K562 (cell line): Measurements from ENCODE around the gene SLC4A3. TPM values are rescaled to one million over a fixed set of nuclear protein-coding genes. Genes with fewer than 3 reads are reported as not detected.

Experiments
- ARID3A ChIP-seq: IDR thresholded peaks from 2 replicates; pipeline ENCODE4 v1.6.1; 2012; ENCODE audit warnings: low read depth, low read length, improper control_type of control experiment, borderline replicate concordance
- FOXO4 ChIP-seq: fragments of 450-650 bp; formaldehyde crosslinking; IDR thresholded peaks from 2 replicates; pipeline ENCODE4 v1.4.0; 2020; ENCODE audit warnings: mild to moderate bottlenecking, moderate library complexity
- HINFP ChIP-seq: fragments of 450-650 bp; conservative IDR thresholded peaks from 2 replicates; pipeline ENCODE4 v1.6.1; 2016; ENCODE audit warnings: missing genetic modification characterization, low read depth, mild to moderate bottlenecking, control low read depth, missing compliant biosample characterization
- LARP7 ChIP-seq: fragments of 450-650 bp; IDR thresholded peaks from 2 replicates; pipeline ENCODE4 v1.6.1; 2016
- PCBP2 ChIP-seq: fragments of 200-400 bp; formaldehyde crosslinking; IDR thresholded peaks from 2 replicates; pipeline ENCODE4 v1.6.1; 2018; ENCODE audit warnings: low read length, low read depth, mild to moderate bottlenecking, moderate library complexity; ENCODE audit not compliant: poor library complexity, severe bottlenecking
- PTBP1 ChIP-seq: fragments of 200-400 bp; formaldehyde crosslinking; IDR thresholded peaks from 2 replicates; pipeline ENCODE4 v1.6.1; 2017; ENCODE audit warnings: low read depth, low read length
- PTRF ChIP-seq: fragments of 450-650 bp; IDR thresholded peaks from 2 replicates; pipeline ENCODE4 v1.6.1; 2016; ENCODE audit warnings: mild to moderate bottlenecking, missing genetic modification characterization, missing compliant biosample characterization
- SRSF1 ChIP-seq: fragments of 200-400 bp; formaldehyde crosslinking; IDR thresholded peaks from 2 replicates; pipeline ENCODE4 v1.6.1; 2017; ENCODE audit warnings: mild to moderate bottlenecking, low read depth, low read length, moderate library complexity
- YY1 ChIP-seq, 3 experiments: IDR thresholded peaks; 2 replicates each; pipeline ENCODE4 v1.6.1; 2011; ENCODE audit warnings: low read length in 2 of 3, mild to moderate bottlenecking in 2 of 3, moderate library complexity in 2 of 3, borderline replicate concordance in 1 of 3, control low read depth in 1 of 3, low read depth in 1 of 3; ENCODE audit not compliant: insufficient read depth in 3 of 3, insufficient replicate concordance in 2 of 3, control insufficient read depth in 1 of 3, insufficient read length in 1 of 3; ENCODE audit errors: extremely low read depth in 1 of 3
- ZNF217 ChIP-seq: sonication (generic); formaldehyde crosslinking; IDR thresholded peaks from 2 replicates; pipeline ENCODE4 v1.8.0; 2022; ENCODE audit warnings: mild to moderate bottlenecking, missing genetic modification reagents
- ZNF239 ChIP-seq: fragments of 250-450 bp; sonication (Bioruptor Pico); IDR thresholded peaks from 2 replicates; pipeline ENCODE4 v1.4.0; 2020; ENCODE audit warnings: mild to moderate bottlenecking
- polyA plus RNA-seq, 8 experiments: library from polyadenylated mRNA; depleted of rRNA in 4 of 8; stranded (reverse) in 5 of 8; unstranded in 3 of 8; fragments of >200 nt; fragmentation: Nextera tagmentation in 2 of 8; fragmentation: Illumina TruSeq in 1 of 8; extraction: Ambion mirVana in 2 of 8; extraction: Trizol in 1 of 8; gene quantifications; 2 replicates each; pipeline versions ENCODE4 v1.2.1 to v1.2.3, GENCODE V29; 2011 to 2014; ENCODE audit warnings: inconsistent platforms in 1 of 8, missing spikeins in 1 of 8
- total RNA-seq, 7 experiments: library from RNA; depleted of rRNA in 6 of 7; stranded (reverse); fragments of >200 nt in 6 of 7; fragmentation: Illumina TruSeq in 2 of 7; extraction: Trizol in 2 of 7; gene quantifications; 2 replicates each; pipeline versions ENCODE4 v1.2.1 to v1.2.3, GENCODE V29; 2011 to 2021; ENCODE audit warnings: low replicate concordance in 1 of 7

The SLC4A3 gene
- total and polyA plus RNA-seq, 9 of the 15 experiments (the other 6 are each of a cell fraction or from before 2014, with no cell fraction given), result 0.04 to 0.31 (median 0.16) TPM; not detected in 5

GRCh38 chr2:219687882-219688559 is 60.6 kb downstream of the SLC4A3 start (continued):
- TF ChIP-seq HINFP (tag) (peak; percentile 79), PTBP1 (no peak), ZNF217 (CRISPR knock-in tag) (no peak), PCBP2 (no peak), ARID3A (no peak), ZNF239 (CRISPR knock-in tag) (no peak), PTRF (peak; percentile 82), SRSF1 (no peak), YY1 (IDR thresholded peaks at IDR 0.05; ENCODE audit: borderline replicate concordance in 1 of 3, control insufficient read depth in 1 of 3, extremely low read depth in 1 of 3, insufficient read depth in 3 of 3, insufficient read length in 1 of 3, insufficient replicate concordance in 2 of 3, low read depth in 1 of 3, low read length in 2 of 3) (no peak), LARP7 (no peak), FOXO4 (CRISPR knock-in tag) (no peak)
